ENCODE data around the gene C19orf25. TPM values are rescaled to one million over a fixed set of nuclear protein-coding genes. Genes with fewer than 3 reads are reported as not detected.
A peak's percentile ranks its signal among the peaks of the same experiment; 100 is the strongest.

C19orf25 gene
- total and polyA plus RNA-seq, 11 donors: 9.4 to 29.2 (median 16.0) TPM

- intact Hi-C loops (cut with DNase I): no loop called here
- H3K4me3 ChIP-seq: no peak overlapping the region
- DNase-seq (peak in 2 of 5 donors; percentile 16 to 61), ATAC-seq (no peak)
- H3K27ac ChIP-seq: no peak overlapping the region
- peaks cover 0 to 10% (median 9%) of the 10 kb centered on the region in 12 donors for H3K4me1 ChIP-seq
- no peaks in the 10 kb centered on the region for H3K36me3 ChIP-seq
- TF ChIP-seq CTCF (IDR thresholded peaks at IDR 0.05): no peak
- TF ChIP-seq POLR2A (IDR thresholded peaks at IDR 0.05): no peak
- H3K27me3 ChIP-seq: no peaks in the 10 kb centered on the region
- H3K9me3 ChIP-seq: no peaks in the 10 kb centered on the region
- 89 to 95% (median 90%) methylated on average over 33 to 77 of the region's 77 CpGs for WGBS, 4 donors
These were observed 4.3 kb upstream of the C19orf25 start for GRCh38 chr19:1483131-1483978.

GRCh38 chr19:1482361-1483130 lies 3.5 kb upstream of the C19orf25 start:
- TF ChIP-seq CTCF (IDR thresholded peaks at IDR 0.05): no peak
- TF ChIP-seq POLR2A (IDR thresholded peaks at IDR 0.05): no peak
- Histone ChIP-seq H3K36me3 (peaks cover 0 to 2% (median 0%) of the 10 kb centered on the region in 9 donors), H3K4me1 (peaks cover 0 to 18% (median 17%) of the 10 kb centered on the region in 12 donors), H3K4me3 (no peak overlapping the region), H3K9me3 (no peaks in the 10 kb centered on the region), H3K27me3 (no peaks in the 10 kb centered on the region), H3K27ac (no peak overlapping the region)
- DNase-seq (peak in 2 of 5 donors; percentile 16 to 59), ATAC-seq (no peak)
- 79 to 84% (median 80%) methylated on average over 28 to 37 of the region's 37 CpGs for WGBS, 4 donors
- intact Hi-C loops (cut with DNase I): no loop called here

DNA sequence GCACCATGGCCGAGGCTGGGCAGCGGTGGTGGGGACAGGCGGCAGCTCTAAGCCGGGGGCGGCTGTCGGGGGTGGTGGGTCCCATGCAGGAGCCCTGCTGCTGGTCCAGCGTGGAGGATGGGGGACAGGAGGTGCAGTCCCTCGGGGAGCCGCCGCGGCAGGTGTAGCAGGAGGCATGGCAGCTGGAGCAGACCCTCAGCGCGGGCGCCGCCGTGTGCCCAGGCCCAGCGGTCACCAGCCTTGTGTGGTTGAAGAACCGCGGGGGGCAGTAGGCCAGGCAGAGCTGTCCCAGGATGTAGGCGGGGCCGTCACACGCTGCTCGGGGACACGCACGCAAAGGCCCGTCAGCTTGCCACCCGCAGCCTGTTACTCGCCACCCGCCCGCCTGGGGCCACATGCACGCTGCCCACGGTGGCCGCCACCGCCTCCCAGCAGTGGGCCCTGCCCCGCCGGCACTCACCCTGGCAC lies 2.9 kb upstream of the C19orf25 start:
- intact Hi-C loops (cut with DNase I): no loop called here
- ATAC-seq (no peak), DNase-seq (peak in 1 of 5 donors; percentile 19)

More for the DNA sequence above, 2.9 kb upstream of the C19orf25 start:
- Histone ChIP-seq H3K4me1 (peaks cover 0 to 24% (median 18%) of the 10 kb centered on the region in 12 donors), H3K27me3 (no peaks in the 10 kb centered on the region), H3K4me3 (no peak overlapping the region), H3K36me3 (peaks cover 0 to 8% (median 0%) of the 10 kb centered on the region in 9 donors), H3K9me3 (no peaks in the 10 kb centered on the region), H3K27ac (no peak overlapping the region)
- TF ChIP-seq POLR2A (IDR thresholded peaks at IDR 0.05) (no peak), CTCF (IDR thresholded peaks at IDR 0.05) (no peak)
- WGBS, 4 donors: 87 to 92% (median 91%) methylated on average over 29 to 36 of the region's 36 CpGs

Data from heart left ventricle (tissue), 16 donors.